NCI-H345 treated with DMSO at 0.1 percent for 48 hours (cell line): ENCODE measurements around the gene TRUB2.
"Not testable (repeated sequence)": the region's sequence is repeated elsewhere in the genome, so short reads cannot be mapped to it uniquely, and the experiment has no call there.

Source experiments
- DNase-seq: peaks from one replicate; lab custom pipeline; 2025; ENCODE audit not compliant: unreplicated experiment; lab: John Stamatoyannopoulos, UW

TRUB2 gene

GRCh38 chr9:128304136-128304970, 17.9 kb downstream of the TRUB2 start:
- no peak for DNase-seq

GRCh38 chr9:128298535-128299482, 23.4 kb downstream of the TRUB2 start:
- no peak for DNase-seq

- no peak for DNase-seq
These were observed 24.9 kb downstream of the TRUB2 start for GRCh38 chr9:128297221-128297773.

- no peak for DNase-seq
These were observed 25.7 kb downstream of the TRUB2 start for GRCh38 chr9:128296340-128297220.

GRCh38 chr9:128294142-128294541, 28.1 kb downstream of the TRUB2 start:
- no peak for DNase-seq

- no peak for DNase-seq
These were observed 29.2 kb downstream of the TRUB2 start for GRCh38 chr9:128293091-128293490.

- DNase-seq, result no peak
These were observed 30.2 kb downstream of the TRUB2 start for GRCh38 chr9:128292009-128292408.

GRCh38 chr9:128288273-128289004, 33.8 kb downstream of the TRUB2 start:
- DNase-seq, result no peak

- DNase-seq, result no peak
These were observed 35.8 kb downstream of the TRUB2 start for GRCh38 chr9:128286440-128286839.

- no peak for DNase-seq
These were observed 37.0 kb downstream of the TRUB2 start for GRCh38 chr9:128285033-128285784.

GRCh38 chr9:128282500-128282899, 39.7 kb downstream of the TRUB2 start:
- no peak for DNase-seq

GRCh38 chr9:128280084-128280622, 42.1 kb downstream of the TRUB2 start:
- no peak for DNase-seq

GRCh38 chr9:128279088-128280073, 42.9 kb downstream of the TRUB2 start:
- DNase-seq, result not testable (repeated sequence)

- no peak for DNase-seq
These were observed 45.5 kb downstream of the TRUB2 start for GRCh38 chr9:128276574-128277270.

- peak; percentile 99 for DNase-seq
These were observed 46.2 kb downstream of the TRUB2 start, which contains the start of gene SWI5 for GRCh38 chr9:128276008-128276573. Gene SWI5, plus strand, starts transcription at chr9:128276276.

- DNase-seq, result no peak
These were observed 46.8 kb downstream of the TRUB2 start, which contains the start of gene GOLGA2 for GRCh38 chr9:128275198-128276007. Gene GOLGA2, minus strand, starts transcription at chr9:128276007. Its CDS starts 31 bp downstream, at chr9:128275976.
